ENCODE data around the gene KCNQ1.

DNA sequence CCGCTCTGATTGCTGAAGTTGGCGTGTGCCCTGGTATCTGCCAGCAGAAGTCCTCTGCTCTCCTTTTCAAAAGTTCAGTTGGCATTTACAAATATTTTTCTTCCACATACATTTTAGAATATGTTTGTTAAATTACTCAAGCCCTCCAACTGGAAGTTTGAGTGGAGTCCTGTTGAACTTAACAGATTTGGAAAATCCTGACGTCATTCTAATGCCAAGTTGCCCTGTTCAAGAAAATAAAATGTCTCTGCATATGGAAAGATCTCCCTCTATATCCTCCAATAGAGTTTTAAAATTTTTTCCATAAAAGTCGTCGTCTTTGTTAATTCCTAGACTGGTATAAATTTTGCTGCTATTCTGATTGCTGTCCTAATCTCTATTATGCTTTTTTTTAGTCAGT lies 251.6 kb downstream of the KCNQ1 start:
- TF ChIP-seq POLR2A (IDR thresholded peaks at IDR 0.05; ENCODE audit: low read depth, low read length): no peak
- no peak for TF ChIP-seq POLR2AphosphoS5 (IDR thresholded peaks at IDR 0.05; ENCODE audit: low read depth, low read length)
- TF ChIP-seq TAF1 (IDR thresholded peaks at IDR 0.05; ENCODE audit: borderline replicate concordance, low read depth, low read length): no peak

All from GM12892 (cell line).